ENCODE data around the gene PDCD4. TPM values are rescaled to one million over a fixed set of nuclear protein-coding genes. Genes with fewer than 3 reads are reported as not detected.
A peak's percentile ranks its signal among the peaks of the same experiment; 100 is the strongest.

PDCD4 gene
- total RNA-seq, 1 donor from 2014 or later: 36.2 TPM

GRCh38 chr10:110918269-110918642 lies 46.5 kb downstream of the PDCD4 start:
- peak; percentile 96 for DNase-seq (ENCODE audit: low read depth)

- peak; percentile 100 for DNase-seq (ENCODE audit: low read depth)
These were observed 47.1 kb downstream of the PDCD4 start, which contains the start of gene BBIP1 for GRCh38 chr10:110918643-110919348. TSS of gene BBIP1 (minus strand) at chr10:110919180. CDS start at chr10:110918157, 1,023 bp downstream.

- no peak for DNase-seq (ENCODE audit: low read depth)
These were observed 47.7 kb downstream of the PDCD4 start, which contains the start of gene SHOC2 for GRCh38 chr10:110919349-110919931. TSS of gene SHOC2 (plus strand) at chr10:110919604. CDS start at chr10:110964359, 44,755 bp downstream.

- peak; percentile 57 for DNase-seq (ENCODE audit: low read depth)
These were observed 48.5 kb downstream of the PDCD4 start for GRCh38 chr10:110919971-110920881.

GRCh38 chr10:110923856-110924493 lies 52.2 kb downstream of the PDCD4 start:
- DNase-seq (ENCODE audit: low read depth): no peak

GRCh38 chr10:110927461-110927860 lies 55.7 kb downstream of the PDCD4 start:
- no peak for DNase-seq (ENCODE audit: low read depth)

- no peak for DNase-seq (ENCODE audit: low read depth)
These were observed 60.1 kb downstream of the PDCD4 start for GRCh38 chr10:110931769-110932381.

- DNase-seq (ENCODE audit: low read depth): no peak
These were observed 60.9 kb downstream of the PDCD4 start for GRCh38 chr10:110932505-110933180.

- no peak for DNase-seq (ENCODE audit: low read depth)
These were observed 65.0 kb downstream of the PDCD4 start for GRCh38 chr10:110936757-110937156.

GRCh38 chr10:110939419-110939818 lies 67.7 kb downstream of the PDCD4 start:
- no peak for DNase-seq (ENCODE audit: low read depth)

GRCh38 chr10:110944792-110945396 lies 73.2 kb downstream of the PDCD4 start:
- DNase-seq (ENCODE audit: low read depth): peak; percentile 25

- DNase-seq (ENCODE audit: low read depth): no peak
These were observed 74.8 kb downstream of the PDCD4 start for GRCh38 chr10:110946496-110946895.

GRCh38 chr10:110947061-110947595 lies 75.4 kb downstream of the PDCD4 start:
- no peak for DNase-seq (ENCODE audit: low read depth)

Other genes starting within 250 kb of the PDCD4 start
- gene RBM20, start 227.6 kb upstream of the PDCD4 start, total RNA-seq: 2.6 and 3.0 TPM in 2 replicates
- gene BBIP1, start 47.3 kb downstream of the PDCD4 start, total RNA-seq: 18.4 and 22.3 TPM in 2 replicates
- 32.4 and 32.6 TPM in 2 replicates for gene SHOC2, start 47.7 kb downstream of the PDCD4 start, total RNA-seq
- gene ADRA2A, start 205.1 kb downstream of the PDCD4 start, total RNA-seq: 0.31 and 1.3 TPM in 2 replicates